AG09309 (cell line): ENCODE results near the gene ZNF800.

Experiments used
- DNase-seq: peaks from one replicate; pipeline ENCODE4 v3.0.0-alpha.2; 2010; ENCODE audit warnings: low read depth
- H3K4me3 ChIP-seq: 2 replicates; pipeline ENCODE4 v1.5.1; 2011; ENCODE audit warnings: mild to moderate bottlenecking, low read depth, low read length, moderate library complexity; ENCODE audit not compliant: control insufficient read depth
- CTCF ChIP-seq: IDR thresholded peaks from 2 replicates; pipeline ENCODE4 v1.5.1; 2011; ENCODE audit warnings: mild to moderate bottlenecking, low read depth, low read length, inconsistent platforms; ENCODE audit not compliant: insufficient read depth, control insufficient read depth; ENCODE audit errors: missing control alignments

ZNF800 gene

DNA sequence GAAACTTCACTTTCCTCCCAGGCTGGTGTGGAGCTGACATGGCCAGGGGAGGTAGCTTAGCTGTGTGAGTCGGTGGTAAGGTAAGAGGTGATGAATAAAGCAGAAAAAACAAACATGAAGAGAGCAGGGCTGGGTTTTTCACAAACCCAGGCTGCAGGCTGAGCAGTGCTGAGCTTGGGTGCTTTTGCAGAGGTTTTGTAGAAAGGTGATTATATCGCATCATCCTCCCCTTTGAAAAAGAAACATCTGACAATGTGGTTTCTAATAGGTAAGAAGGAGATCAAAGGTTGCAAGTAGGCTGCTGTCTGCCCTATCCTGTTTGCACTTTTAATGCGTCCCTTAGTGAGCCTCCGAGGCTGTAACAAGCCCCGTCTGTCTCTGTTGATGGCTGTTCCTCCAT lies 70.2 kb downstream of the ZNF800 start:
- no peak for DNase-seq
- no peak for TF ChIP-seq CTCF
- no peak overlapping the region for H3K4me3 ChIP-seq

DNA sequence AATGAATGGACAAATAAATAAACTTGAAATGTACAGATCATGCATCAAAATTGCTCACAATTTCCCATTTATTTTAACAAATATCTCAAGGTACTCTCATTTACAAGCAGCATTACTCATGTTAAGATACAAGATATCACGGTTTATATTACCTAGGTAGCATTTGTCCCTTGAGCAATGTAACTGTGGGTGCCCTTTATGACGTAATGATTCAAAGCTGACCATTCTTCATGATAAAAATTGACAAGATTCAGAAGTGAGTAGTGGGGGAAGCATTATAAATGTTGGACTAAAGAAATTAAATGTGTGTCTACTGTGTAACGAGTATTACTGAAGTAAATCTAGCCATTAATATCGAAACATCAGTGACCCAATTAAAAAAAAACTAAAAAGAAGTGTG lies 71.5 kb downstream of the ZNF800 start:
- no peak overlapping the region for H3K4me3 ChIP-seq
- DNase-seq: no peak
- TF ChIP-seq CTCF: no peak
